Peyer's patch (tissue), 4 donors: ENCODE data around the gene ATP5PO. TPM values are rescaled to one million over a fixed set of nuclear protein-coding genes. Genes with fewer than 3 reads are reported as not detected.
"Not testable (repeated sequence)": the region's sequence is repeated elsewhere in the genome, so short reads cannot be mapped to it uniquely, and the experiment has no call there.

Experiments used
- DNase-seq, 3 donors: peaks; one replicate each; pipeline ENCODE4 v3.0.0-alpha.2; 2017 to 2019
- H3K27ac ChIP-seq, 4 donors: fragments of 200-600 bp; sonication (generic); one replicate each; pipeline ENCODE4 v1.5.1; 2016 to 2019
- H3K27me3 ChIP-seq, 2 donors: fragments of 200-600 bp; sonication (generic); one replicate each; pipeline ENCODE4 v1.5.1; 2019
- H3K36me3 ChIP-seq, 3 donors: fragments of 200-600 bp; sonication (generic); one replicate each; pipeline ENCODE4 v1.5.1; 2016 to 2019
- H3K4me1 ChIP-seq, 4 donors: fragments of 200-600 bp; sonication (generic); one replicate each; pipeline ENCODE4 v1.5.1; 2016 to 2019
- H3K4me3 ChIP-seq, 4 donors: fragments of 200-600 bp; sonication (generic); 1 replicate in 3 of 4; 2 replicates in 1 of 4; pipeline ENCODE4 v1.5.1; 2016 to 2019; ENCODE audit warnings: mild to moderate bottlenecking in 1 of 4
- H3K9me3 ChIP-seq, 4 donors: fragments of 200-600 bp; sonication (generic); one replicate each; pipeline ENCODE4 v1.5.1; 2016 to 2019; ENCODE audit warnings: mild to moderate bottlenecking in 1 of 4
- POLR2A ChIP-seq, 2 donors: fragments of 450-650 bp; IDR thresholded peaks; one replicate each; pipeline ENCODE4 v1.5.1; 2017; ENCODE audit warnings: antibody characterized with exemption in 2 of 2, mild to moderate bottlenecking in 2 of 2, moderate library complexity in 2 of 2
- total RNA-seq, 4 donors: library from RNA; depleted of rRNA; stranded (reverse); fragments of >200 nt; gene quantifications; one replicate each; pipeline ENCODE4 v1.1.0, GENCODE V29; 2016
- TF ChIP-seq, protein P1 (sequence below), 6 experiments: fragments of 450-650 bp in 4 of 6; fragments of 200-600 bp in 2 of 6; sonication (generic) in 1 of 6; IDR thresholded peaks; one replicate each; pipeline ENCODE4 v1.5.1; 2017 to 2019; ENCODE audit warnings: antibody characterized with exemption in 6 of 6, mild to moderate bottlenecking in 3 of 6, moderate library complexity in 1 of 6

The ATP5PO gene
- total RNA-seq, 4 donors from 2014 or later: 178 to 291 (median 203) TPM

DNA sequence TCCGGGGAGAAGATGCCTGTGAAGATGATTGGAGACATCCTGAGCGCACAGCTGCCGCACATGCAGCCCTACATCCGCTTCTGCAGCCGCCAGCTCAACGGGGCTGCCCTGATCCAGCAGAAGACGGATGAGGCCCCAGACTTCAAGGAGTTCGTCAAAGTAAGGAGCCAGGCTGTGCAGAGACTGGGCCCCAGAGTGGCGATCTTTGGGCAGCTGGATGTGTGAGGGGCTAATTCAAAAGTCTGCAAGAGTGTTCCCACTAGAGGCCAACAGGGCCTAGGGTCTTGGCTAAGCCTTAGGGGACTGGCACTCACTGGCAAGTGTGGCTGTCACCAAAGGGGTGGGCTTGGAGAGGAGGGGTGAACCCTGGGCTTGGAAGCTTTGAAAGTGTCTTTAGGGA is 50.4 kb downstream of the ATP5PO start:
- no peak overlapping the region for H3K27ac ChIP-seq
- H3K27me3 ChIP-seq: no peaks in the 10 kb centered on the region
- no peaks in the 10 kb centered on the region for H3K36me3 ChIP-seq
- TF ChIP-seq, protein P1, sequence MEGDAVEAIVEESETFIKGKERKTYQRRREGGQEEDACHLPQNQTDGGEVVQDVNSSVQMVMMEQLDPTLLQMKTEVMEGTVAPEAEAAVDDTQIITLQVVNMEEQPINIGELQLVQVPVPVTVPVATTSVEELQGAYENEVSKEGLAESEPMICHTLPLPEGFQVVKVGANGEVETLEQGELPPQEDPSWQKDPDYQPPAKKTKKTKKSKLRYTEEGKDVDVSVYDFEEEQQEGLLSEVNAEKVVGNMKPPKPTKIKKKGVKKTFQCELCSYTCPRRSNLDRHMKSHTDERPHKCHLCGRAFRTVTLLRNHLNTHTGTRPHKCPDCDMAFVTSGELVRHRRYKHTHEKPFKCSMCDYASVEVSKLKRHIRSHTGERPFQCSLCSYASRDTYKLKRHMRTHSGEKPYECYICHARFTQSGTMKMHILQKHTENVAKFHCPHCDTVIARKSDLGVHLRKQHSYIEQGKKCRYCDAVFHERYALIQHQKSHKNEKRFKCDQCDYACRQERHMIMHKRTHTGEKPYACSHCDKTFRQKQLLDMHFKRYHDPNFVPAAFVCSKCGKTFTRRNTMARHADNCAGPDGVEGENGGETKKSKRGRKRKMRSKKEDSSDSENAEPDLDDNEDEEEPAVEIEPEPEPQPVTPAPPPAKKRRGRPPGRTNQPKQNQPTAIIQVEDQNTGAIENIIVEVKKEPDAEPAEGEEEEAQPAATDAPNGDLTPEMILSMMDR (IDR thresholded peaks at IDR 0.05): no peak
- TF ChIP-seq POLR2A (IDR thresholded peaks at IDR 0.05): no peak
- H3K4me1 ChIP-seq: no peaks in the 10 kb centered on the region
- DNase-seq: no peak
- H3K9me3 ChIP-seq: no peaks in the 10 kb centered on the region
- no peak overlapping the region for H3K4me3 ChIP-seq

DNA sequence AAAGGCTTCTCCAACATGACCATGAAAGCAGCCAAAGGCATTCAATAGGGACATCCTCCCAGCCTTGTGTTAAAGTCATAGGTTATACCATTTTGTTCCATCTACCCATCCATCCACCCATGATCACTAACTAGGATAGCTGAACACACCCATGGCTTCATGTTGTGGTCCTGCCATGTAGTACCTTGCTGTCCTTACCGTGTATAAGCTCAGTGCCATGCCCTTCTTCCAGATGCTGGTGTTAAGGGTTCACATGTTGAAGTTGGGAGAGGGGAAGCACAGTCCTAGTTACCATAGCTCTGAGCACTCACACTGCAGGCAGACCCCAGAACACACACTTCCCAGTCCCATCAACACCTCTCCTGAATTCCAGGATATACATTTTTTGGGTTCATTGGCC is 51.5 kb downstream of the ATP5PO start:
- H3K4me1 ChIP-seq: no peaks in the 10 kb centered on the region
- H3K36me3 ChIP-seq: no peaks in the 10 kb centered on the region
- DNase-seq: no peak
- H3K4me3 ChIP-seq: no peak overlapping the region
- H3K9me3 ChIP-seq: no peaks in the 10 kb centered on the region
- H3K27ac ChIP-seq: no peak overlapping the region
- no peaks in the 10 kb centered on the region for H3K27me3 ChIP-seq
- no peak for TF ChIP-seq POLR2A (IDR thresholded peaks at IDR 0.05)
- TF ChIP-seq, protein P1 (IDR thresholded peaks at IDR 0.05): no peak

DNA sequence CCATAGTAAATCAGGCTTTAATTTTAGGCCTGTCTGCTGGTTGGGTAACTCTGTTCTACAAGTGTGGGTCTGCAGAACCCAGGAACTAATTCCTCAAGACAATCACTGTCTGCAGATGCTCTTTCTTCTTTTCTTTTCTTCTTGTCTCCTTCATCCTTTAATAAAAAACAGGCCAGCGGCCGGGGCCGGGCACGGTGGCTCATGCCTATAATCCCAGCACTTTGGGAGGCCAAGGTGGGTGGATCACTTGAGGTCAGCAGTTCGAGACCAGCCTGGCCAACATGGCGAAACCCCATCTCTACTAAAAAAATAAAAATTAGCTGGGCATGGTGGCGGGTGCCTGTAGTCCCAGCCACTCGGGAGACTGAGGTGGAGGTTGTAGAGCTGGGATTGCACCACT is 52.4 kb downstream of the ATP5PO start:
- not testable (repeated sequence) for H3K9me3 ChIP-seq, H3K27me3 ChIP-seq, H3K4me3 ChIP-seq

DNA sequence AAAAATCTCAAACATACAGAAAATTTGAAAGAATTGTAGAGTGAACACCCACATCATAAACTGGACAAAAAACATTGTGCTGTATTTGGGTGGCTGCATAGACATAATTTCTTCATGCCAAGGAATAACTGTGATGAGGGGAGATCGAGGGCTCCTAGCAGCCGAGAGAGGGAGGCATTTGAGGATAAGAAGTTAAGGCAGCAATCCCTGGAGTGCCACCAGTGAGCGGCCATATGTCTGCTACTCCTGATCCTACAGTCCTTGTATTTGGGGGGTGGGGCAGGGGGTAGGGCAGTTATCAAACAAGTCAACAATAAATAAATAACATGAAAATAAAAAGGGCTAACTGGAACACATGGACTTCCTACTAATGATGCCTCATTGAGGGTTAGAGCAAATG is 54.5 kb downstream of the ATP5PO start:
- DNase-seq: no peak
- H3K27me3 ChIP-seq: no peaks in the 10 kb centered on the region
- no peaks in the 10 kb centered on the region for H3K9me3 ChIP-seq
- H3K4me3 ChIP-seq: no peak overlapping the region
- H3K36me3 ChIP-seq: no peaks in the 10 kb centered on the region
- H3K27ac ChIP-seq: no peak overlapping the region
- TF ChIP-seq, protein P1 (IDR thresholded peaks at IDR 0.05): no peak
- no peak for TF ChIP-seq POLR2A (IDR thresholded peaks at IDR 0.05)
- no peaks in the 10 kb centered on the region for H3K4me1 ChIP-seq

More for the DNA sequence above, 52.4 kb downstream of the ATP5PO start:
- H3K36me3 ChIP-seq, DNase-seq, H3K4me1 ChIP-seq, H3K27ac ChIP-seq: not testable (repeated sequence)

DNA sequence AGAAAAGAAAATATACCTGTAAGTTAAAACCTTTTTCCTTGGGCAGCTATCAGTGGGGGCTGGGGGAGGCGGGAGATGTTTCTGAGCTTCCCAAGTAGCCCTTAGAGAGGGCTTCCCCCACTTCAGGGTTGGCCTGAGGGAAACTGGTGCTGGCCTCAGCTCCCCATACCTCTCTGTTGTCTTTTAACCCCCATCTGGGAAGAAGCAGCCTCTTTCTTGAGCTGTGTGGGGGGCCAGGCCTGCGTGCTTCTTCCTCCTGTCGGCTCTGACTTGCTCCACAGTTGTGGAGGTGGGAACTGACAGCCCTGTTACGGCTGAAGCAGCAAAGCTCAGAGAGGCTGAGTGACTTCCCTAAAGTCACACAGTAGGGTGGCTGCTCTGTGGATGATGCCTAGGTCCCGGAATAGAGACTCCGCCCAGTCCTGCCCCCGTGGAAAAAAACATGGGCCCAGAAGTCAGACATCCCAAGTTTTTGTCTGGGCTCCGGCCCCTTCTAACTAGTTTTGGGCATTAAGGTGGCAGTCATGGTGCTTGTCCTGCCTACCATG is 55.2 kb downstream of the ATP5PO start:
- Histone ChIP-seq H3K27me3 (no peaks in the 10 kb centered on the region), H3K27ac (no peak overlapping the region), H3K36me3 (no peaks in the 10 kb centered on the region), H3K9me3 (no peaks in the 10 kb centered on the region), H3K4me3 (no peak overlapping the region), H3K4me1 (no peaks in the 10 kb centered on the region)
- TF ChIP-seq, protein P1 (IDR thresholded peaks at IDR 0.05): no peak
- no peak for TF ChIP-seq POLR2A (IDR thresholded peaks at IDR 0.05)
- DNase-seq: no peak

DNA sequence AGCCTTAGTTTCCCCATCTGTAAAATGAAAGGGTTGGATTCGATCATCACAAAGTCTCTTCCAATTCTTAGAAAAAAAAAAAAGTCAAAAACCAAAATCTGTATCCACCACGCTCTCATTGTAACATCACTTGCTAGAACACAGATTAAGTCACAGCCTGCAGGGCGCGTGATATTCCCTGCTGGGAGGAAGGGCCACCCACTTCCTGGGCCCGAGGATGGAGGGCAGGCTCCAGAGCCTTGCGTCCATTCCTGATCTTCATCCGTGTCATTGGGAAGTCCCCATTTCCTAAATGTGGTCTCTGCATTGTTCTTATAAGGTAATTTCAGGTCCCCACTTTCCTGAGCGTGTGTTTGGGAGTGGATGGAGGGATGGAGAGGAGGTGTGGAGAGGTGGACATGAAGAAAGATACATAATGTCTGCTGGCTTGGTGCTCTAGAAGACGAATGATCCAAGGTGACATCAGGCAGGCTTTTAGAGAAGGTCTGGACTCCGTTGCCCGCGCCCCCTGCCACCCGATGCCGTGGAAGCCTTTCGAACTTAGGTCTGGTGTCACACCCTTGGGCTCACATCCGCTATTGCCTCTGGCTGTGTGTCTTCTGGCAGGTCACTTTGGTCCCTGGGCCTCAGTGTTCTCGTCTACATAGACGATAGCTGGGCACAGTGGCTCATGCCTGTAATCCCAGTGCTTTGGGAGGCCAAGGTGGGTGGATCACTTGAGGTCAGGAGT is 56.1 kb downstream of the ATP5PO start:
- H3K9me3 ChIP-seq: no peaks in the 10 kb centered on the region
- no peaks in the 10 kb centered on the region for H3K36me3 ChIP-seq
- H3K27me3 ChIP-seq: no peaks in the 10 kb centered on the region
- TF ChIP-seq, protein P1 (IDR thresholded peaks at IDR 0.05): no peak
- TF ChIP-seq POLR2A (IDR thresholded peaks at IDR 0.05): no peak
- no peak overlapping the region for H3K27ac ChIP-seq
- no peak for DNase-seq
- H3K4me3 ChIP-seq: no peak overlapping the region
- H3K4me1 ChIP-seq: no peaks in the 10 kb centered on the region
